IMR-90 (cell line): ENCODE data around the gene GPRC5B. TPM values are rescaled to one million over a fixed set of nuclear protein-coding genes. Genes with fewer than 3 reads are reported as not detected.

Experiments used
- ATAC-seq: fragments of 200-7000 bp; cut with Tn5 transposase; 2 replicates; pipeline ENCODE4 v1.9.1; 2020; ENCODE audit warnings: low read depth, mild to moderate bottlenecking, moderate library complexity
- BruUV-seq: library from RNA; stranded (reverse); fragments of 400-500 nt; replicated peaks from 2 replicates; lab custom pipeline; 2021; lab: Mats Ljungman, UMichigan
- CTCF ChIA-PET: fragments of 300-600 bp; formaldehyde crosslinking; extraction: SDS; loops from one replicate; lab custom pipeline; 2021; ENCODE audit warnings: antibody characterized with exemption; lab: Yijun Ruan, JAX
- POLR2A ChIA-PET: fragments of 300-600 bp; sonication (Branson Sonifier 250); formaldehyde crosslinking; loops from one replicate; lab custom pipeline; 2022; ENCODE audit warnings: antibody characterized with exemption; ENCODE audit not compliant: unreplicated experiment; lab: Charles Lee
- DNase-seq: peaks from one replicate; pipeline ENCODE4 v3.0.0; 2013
- H2AFZ ChIP-seq: replicated peaks from 2 replicates; pipeline ENCODE3; 2013; ENCODE audit warnings: low read length, mild to moderate bottlenecking; ENCODE audit not compliant: poor library complexity
- H2AK5ac ChIP-seq: 2 replicates; pipeline ENCODE4 v1.6.1; 2013; ENCODE audit warnings: low read depth, low read length, inconsistent platforms
- H2AK9ac ChIP-seq: replicated peaks from 2 replicates; pipeline ENCODE3; 2013; ENCODE audit warnings: mild to moderate bottlenecking, low read depth, low read length, moderate library complexity; ENCODE audit not compliant: poor library complexity
- H2BK120ac ChIP-seq: 2 replicates; pipeline ENCODE4 v1.6.1; 2013; ENCODE audit warnings: low read depth, low read length, inconsistent platforms
- H2BK15ac ChIP-seq: 3 replicates; pipeline ENCODE4 v1.6.1; 2013; ENCODE audit warnings: low read depth, low read length, inconsistent platforms
- H2BK20ac ChIP-seq: 2 replicates; pipeline ENCODE4 v1.6.1; 2013; ENCODE audit warnings: low read depth, mild to moderate bottlenecking, inconsistent platforms, low read length, moderate library complexity
- H2BK5ac ChIP-seq: 2 replicates; pipeline ENCODE4 v1.6.1; 2013; ENCODE audit warnings: mild to moderate bottlenecking, low read depth, low read length, inconsistent platforms; ENCODE audit not compliant: poor library complexity, severe bottlenecking
- H3K14ac ChIP-seq: replicated peaks from 2 replicates; pipeline ENCODE4 v1.6.1; 2013; ENCODE audit warnings: low read depth, low read length, inconsistent platforms
- H3K18ac ChIP-seq: 2 replicates; pipeline ENCODE4 v1.6.1; 2013; ENCODE audit warnings: low read depth, low read length, control low read depth
- H3K23ac ChIP-seq: 2 replicates; pipeline ENCODE4 v1.6.1; 2013; ENCODE audit warnings: low read depth, low read length, inconsistent platforms
- H3K27ac ChIP-seq: 2 replicates; pipeline ENCODE4 v1.5.1; 2013; ENCODE audit warnings: mild to moderate bottlenecking, control low read depth, low read length; ENCODE audit not compliant: insufficient read depth
- H3K27me3 ChIP-seq: 2 replicates; pipeline ENCODE4 v1.6.1; 2013; ENCODE audit warnings: low read length; ENCODE audit not compliant: control insufficient read depth, insufficient read depth
- H3K36me3 ChIP-seq: 2 replicates; pipeline ENCODE4 v1.6.1; 2013; ENCODE audit warnings: low read length, mixed read lengths; ENCODE audit not compliant: control insufficient read depth, insufficient read depth
- H3K4ac ChIP-seq: 2 replicates; pipeline ENCODE4 v1.6.1; 2013; ENCODE audit warnings: low read depth, low read length, inconsistent platforms
- H3K4me1 ChIP-seq: 2 replicates; pipeline ENCODE4 v1.6.1; 2013; ENCODE audit warnings: low read length, mixed read lengths; ENCODE audit not compliant: control insufficient read depth, insufficient read depth
- H3K4me2 ChIP-seq: 2 replicates; pipeline ENCODE4 v1.6.1; 2013; ENCODE audit warnings: low read depth, mild to moderate bottlenecking, control low read depth, low read length, moderate library complexity
- H3K4me3 ChIP-seq: 2 replicates; pipeline ENCODE4 v1.5.1; 2013; ENCODE audit warnings: low read depth, mild to moderate bottlenecking, control low read depth, low read length, moderate library complexity; ENCODE audit not compliant: insufficient read depth
- H3K56ac ChIP-seq: 2 replicates; pipeline ENCODE4 v1.6.1; 2013; ENCODE audit warnings: low read length, inconsistent platforms; ENCODE audit not compliant: insufficient read depth; ENCODE audit errors: extremely low read depth
- H3K79me1 ChIP-seq, 2 experiments: 2 replicates each; pipeline ENCODE4 v1.6.1; 2013; ENCODE audit warnings: low read length in 2 of 2, inconsistent platforms in 1 of 2, low read depth in 1 of 2
- H3K9ac ChIP-seq: 2 replicates; pipeline ENCODE4 v1.6.1; 2013; ENCODE audit warnings: low read depth, low read length, control low read depth
- H3K9me1 ChIP-seq: 2 replicates; pipeline ENCODE4 v1.6.1; 2013; ENCODE audit warnings: low read length, inconsistent platforms; ENCODE audit not compliant: insufficient read depth
- H3K9me3 ChIP-seq: 2 replicates; pipeline ENCODE4 v1.6.1; 2013; ENCODE audit warnings: low read length; ENCODE audit not compliant: control insufficient read depth, insufficient read depth
- H4K20me1 ChIP-seq: 2 replicates; pipeline ENCODE4 v1.6.1; 2013; ENCODE audit warnings: low read length, inconsistent platforms; ENCODE audit not compliant: insufficient read depth
- H4K5ac ChIP-seq: 2 replicates; pipeline ENCODE4 v1.6.1; 2013; ENCODE audit warnings: mild to moderate bottlenecking, low read depth, low read length, control low read depth
- H4K8ac ChIP-seq, 2 experiments: 2 replicates each; pipeline ENCODE4 v1.6.1; 2013; ENCODE audit warnings: low read depth in 2 of 2, low read length in 2 of 2, control low read depth in 1 of 2, inconsistent platforms in 1 of 2
- H4K91ac ChIP-seq: 2 replicates; pipeline ENCODE4 v1.6.1; 2013; ENCODE audit warnings: low read depth, low read length, inconsistent platforms; ENCODE audit not compliant: insufficient read depth
- CHD1 ChIP-seq: IDR thresholded peaks from 2 replicates; pipeline ENCODE4 v1.6.1; 2012; ENCODE audit warnings: low read depth, low read length, improper control_type of control experiment
- CTCF ChIP-seq: conservative IDR thresholded peaks from 2 replicates; pipeline ENCODE4 v1.5.1; 2012; ENCODE audit warnings: mild to moderate bottlenecking, low read depth, low read length, improper control_type of control experiment
- ELK1 ChIP-seq: fragments of 150-350 bp; IDR thresholded peaks from 2 replicates; pipeline ENCODE4 v1.6.1; 2016; ENCODE audit warnings: low read depth, mild to moderate bottlenecking, low read length, moderate library complexity, borderline replicate concordance
- MAFK ChIP-seq: IDR thresholded peaks from 2 replicates; pipeline ENCODE4 v1.6.1; 2012; ENCODE audit warnings: low read depth, low read length, improper control_type of control experiment
- MXI1 ChIP-seq: IDR thresholded peaks from 2 replicates; pipeline ENCODE4 v1.6.1; 2012; ENCODE audit warnings: low read depth, mild to moderate bottlenecking, low read length, moderate library complexity, borderline replicate concordance
- NFE2L2 ChIP-seq: fragments of 150-350 bp; IDR thresholded peaks from 2 replicates; pipeline ENCODE4 v1.6.1; 2016; ENCODE audit warnings: low read depth, mild to moderate bottlenecking, low read length
- RAD21 ChIP-seq: IDR thresholded peaks from 2 replicates; pipeline ENCODE4 v1.6.1; 2012; ENCODE audit warnings: low read length, improper control_type of control experiment
- USF2 ChIP-seq: fragments of 150-350 bp; IDR thresholded peaks from 2 replicates; pipeline ENCODE4 v1.6.1; 2017; ENCODE audit warnings: mild to moderate bottlenecking, antibody characterized with exemption, low read length, low read depth
- WGBS, 2 experiments: methylation state at CpG; one replicate each; pipeline versions ENCODE4 v1.1.5 to v1.1.7; 2013; ENCODE audit warnings: missing lambda C conversion rate in 2 of 2; ENCODE audit not compliant: insufficient read length in 1 of 2; ENCODE audit errors: extremely low coverage in 2 of 2; 5-methylcytosine and 5-hydroxymethylcytosine counted together
- dilution Hi-C: fragments of 300-500 bp; cut with HindIII; formaldehyde crosslinking; loops from one replicate; pipeline ENCODE4 v1.14.3; 2018; ENCODE audit warnings: low sequenced_read_pairs; ENCODE audit not compliant: unreplicated experiment
- in situ Hi-C: fragments of 300-500 bp; cut with MboI; formaldehyde crosslinking; loops from 3 replicates; pipeline ENCODE4 v1.14.3; 2019; ENCODE audit warnings: low sequenced_read_pairs, inconsistent platforms, mixed read lengths
- intact Hi-C: fragments of 100-400 bp; cut with micrococcal nuclease; formaldehyde crosslinking; loops from 2 replicates; pipeline ENCODE4 v1.10.0; 2022
- polyA plus RNA-seq, 3 experiments: library from polyadenylated mRNA; depleted of rRNA; stranded (reverse); fragments of >200 nt; gene quantifications; 2 replicates each; pipeline ENCODE4 v1.2.3, GENCODE V29; 2012; ENCODE audit warnings: low replicate concordance in 1 of 3
- total RNA-seq: library from RNA; depleted of rRNA; stranded (reverse); fragments of >200 nt; gene quantifications from 2 replicates; pipeline ENCODE4 v1.2.3, GENCODE V29; 2012

Gene GPRC5B
- total and polyA plus RNA-seq, 2 of the 4 experiments (the other 2 are of a cell fraction): 2.5 to 8.5 TPM

GRCh38 chr16:19851476-19851875 is 33.2 kb downstream of the GPRC5B start:
- Histone ChIP-seq H3K36me3 (no peaks in the 10 kb centered on the region), H3K9me1 (no peaks in the 10 kb centered on the region), H3K4me3 (no peak overlapping the region), H2BK20ac (no peak overlapping the region), H4K8ac (no peak overlapping the region), H4K91ac (no peak overlapping the region), H2AK9ac (no peak overlapping the region), H3K4ac (no peak overlapping the region), H4K20me1 (no peaks in the 10 kb centered on the region), H3K14ac (no peak overlapping the region), H3K56ac (no peak overlapping the region), H3K4me1 (no peaks in the 10 kb centered on the region), H4K5ac (no peak overlapping the region), H2BK5ac (no peak overlapping the region), H3K23ac (no peak overlapping the region), H3K27ac (no peak overlapping the region), H2BK120ac (no peak overlapping the region), H3K18ac (no peak overlapping the region), H3K4me2 (no peak overlapping the region), H2AFZ (no peak overlapping the region), H2BK15ac (no peak overlapping the region), H3K27me3 (no peaks in the 10 kb centered on the region), H3K79me1 (no peaks in the 10 kb centered on the region), H2AK5ac (no peak overlapping the region), H3K9ac (no peak overlapping the region), H3K9me3 (no peaks in the 10 kb centered on the region)
- BruUV-seq: no TSS peak
- ChIA-PET CTCF (no interaction called here), POLR2A (no interaction called here)
- intact Hi-C loops (no loop called here), dilution Hi-C loops (no loop called here), in situ Hi-C loops (no loop called here)
- ATAC-seq (no peak), DNase-seq (no peak)
- TF ChIP-seq USF2 (no peak), NFE2L2 (no peak), RAD21 (no peak), CHD1 (no peak), CTCF (no peak), MAFK (no peak), ELK1 (no peak), MXI1 (no peak)
- WGBS, 2 experiments: no CpG with 5 or more reads among the region's 7 CpGs
